ENCODE results near the gene NTRK3.

The NTRK3 gene

DNA sequence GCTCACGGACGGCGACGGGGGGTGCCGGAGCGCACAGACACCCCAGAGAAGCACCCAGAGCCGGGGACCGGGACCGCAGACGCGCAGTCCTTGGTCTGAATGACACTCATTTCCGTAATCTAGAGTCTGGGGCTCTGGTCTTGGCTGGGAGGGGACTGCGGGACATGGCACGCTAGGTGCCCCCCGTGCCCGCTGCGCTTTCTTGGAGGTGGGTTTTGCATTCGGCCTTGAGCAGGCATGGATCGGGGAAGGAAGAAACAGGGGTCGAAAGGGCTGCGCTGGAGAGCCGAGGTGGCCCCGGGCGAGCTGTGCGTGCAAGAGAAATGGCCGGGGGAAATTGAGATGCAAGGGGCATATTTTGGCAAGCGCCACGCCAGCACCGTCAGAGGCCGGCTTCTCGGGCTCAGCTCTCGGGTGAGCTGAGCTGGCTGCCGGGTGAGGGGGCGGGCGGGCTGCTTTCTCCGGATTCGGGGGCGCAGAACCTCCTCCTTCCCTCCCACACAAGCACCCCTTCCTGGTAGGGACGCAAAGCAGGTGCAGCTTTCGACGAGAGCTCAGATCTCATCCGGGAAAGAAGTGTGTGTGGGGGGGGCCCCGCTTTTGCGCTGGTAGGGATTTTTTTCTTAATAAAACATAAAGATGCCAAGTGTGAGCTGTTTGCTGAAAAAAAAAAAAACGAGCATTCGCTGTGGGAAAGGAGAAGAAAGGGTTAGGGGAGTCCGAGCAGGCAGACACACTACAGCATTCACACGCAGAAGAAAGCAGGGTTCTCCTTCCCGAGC is 963 bp upstream of the NTRK3 start:
- DNase-seq (ENCODE audit: low spot score), result no peak

DNA sequence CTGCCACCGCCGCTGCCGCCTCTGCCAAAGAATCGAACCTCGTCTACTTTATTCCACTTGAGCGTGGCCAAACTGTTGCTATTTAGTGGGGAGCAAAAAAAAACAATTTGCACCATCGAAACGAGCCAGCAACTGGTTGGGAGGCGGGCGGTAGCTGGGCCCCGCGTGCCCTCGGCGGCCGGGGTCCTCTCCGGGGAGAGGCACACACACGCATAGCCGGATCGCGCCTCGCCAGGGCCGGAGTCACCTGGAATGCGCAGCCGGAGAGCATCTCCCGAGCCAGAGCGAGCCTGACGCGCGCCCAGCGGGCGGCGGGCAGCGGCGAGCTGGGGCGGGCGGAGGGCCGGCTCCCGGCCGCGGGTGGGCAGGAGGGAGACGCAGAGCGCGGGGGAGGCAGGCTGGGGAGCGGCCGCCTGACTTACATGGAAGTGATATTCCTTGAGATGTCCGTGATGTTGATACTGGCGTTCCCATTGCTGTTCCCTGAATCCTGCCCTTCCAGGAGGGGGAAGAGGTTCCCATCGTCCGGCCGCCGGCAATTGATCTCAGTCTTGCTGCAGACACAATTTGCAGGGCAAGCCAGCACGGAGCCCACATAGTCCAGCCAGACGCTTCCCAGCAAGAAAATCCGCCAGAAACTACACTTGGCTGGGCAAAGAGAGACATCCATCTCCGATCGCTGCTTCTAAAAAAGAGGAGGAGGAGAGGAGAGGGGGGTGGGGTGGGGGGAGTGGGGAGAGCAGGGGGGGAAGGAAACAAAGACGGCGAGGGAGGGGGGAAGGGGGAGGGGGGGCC is 858 bp downstream of the NTRK3 start:
- DNase-seq (ENCODE audit: low spot score), result no peak

DNA sequence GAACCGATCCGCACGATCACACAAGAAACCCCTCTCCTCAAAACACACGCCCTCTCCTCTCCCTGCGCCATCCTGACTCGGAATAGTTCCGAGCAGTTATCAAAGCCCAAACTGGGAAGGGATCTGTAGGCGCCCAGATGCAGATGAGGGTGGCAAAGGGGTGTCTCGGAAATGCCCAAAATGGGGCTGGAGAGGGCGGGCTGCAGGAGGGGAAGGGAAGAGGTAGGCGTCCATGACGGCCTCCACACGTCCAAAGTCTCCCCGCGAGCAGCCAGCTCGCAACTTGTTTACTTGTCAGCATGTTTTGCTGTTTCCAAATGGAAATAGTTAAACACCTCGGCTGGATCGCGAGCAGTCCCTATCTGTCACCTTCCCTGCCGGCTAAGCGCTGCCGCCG is 1.5 kb downstream of the NTRK3 start:
- no peak for DNase-seq (ENCODE audit: low spot score)

DNA sequence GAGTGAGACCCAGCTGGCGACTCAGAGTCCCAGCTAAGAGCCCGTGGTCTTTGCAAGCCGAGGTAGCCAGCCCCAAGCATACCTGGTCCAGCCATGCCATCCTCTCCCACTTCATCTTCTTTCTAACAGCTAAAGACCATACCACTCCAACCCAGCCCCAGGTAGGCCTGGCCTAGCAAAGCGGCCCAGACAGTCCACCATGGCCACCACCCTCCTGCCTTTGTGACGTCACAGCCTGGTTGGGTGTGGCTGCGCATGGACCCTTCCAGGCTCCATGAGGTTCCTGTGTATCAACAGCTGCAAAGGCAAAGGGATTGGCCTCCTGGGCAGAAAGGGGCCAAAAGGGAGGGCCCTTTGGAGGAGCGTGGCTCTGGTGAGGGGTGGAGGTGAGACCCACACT is 4.1 kb downstream of the NTRK3 start:
- no peak for DNase-seq (ENCODE audit: low spot score)

DNA sequence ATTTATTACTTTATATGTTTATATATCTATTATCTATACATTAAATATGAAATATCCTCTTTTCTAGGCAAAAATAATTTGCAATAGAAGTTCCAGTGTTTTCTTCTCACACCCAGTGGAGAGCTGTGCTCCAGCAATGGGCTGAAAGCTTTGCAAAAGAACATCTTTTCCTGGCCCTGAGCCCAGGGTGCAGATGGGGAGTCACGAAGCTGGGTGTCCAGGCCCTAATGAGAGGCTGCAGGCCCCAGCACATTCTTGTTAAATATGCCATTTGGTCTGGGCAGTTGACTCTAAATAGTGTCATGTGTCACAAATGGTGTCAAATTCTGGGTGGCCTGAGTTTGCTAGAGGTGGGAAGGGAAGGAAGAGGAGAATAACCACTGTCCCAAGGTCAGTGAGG is 5.7 kb downstream of the NTRK3 start:
- DNase-seq (ENCODE audit: low spot score), result no peak

DNA sequence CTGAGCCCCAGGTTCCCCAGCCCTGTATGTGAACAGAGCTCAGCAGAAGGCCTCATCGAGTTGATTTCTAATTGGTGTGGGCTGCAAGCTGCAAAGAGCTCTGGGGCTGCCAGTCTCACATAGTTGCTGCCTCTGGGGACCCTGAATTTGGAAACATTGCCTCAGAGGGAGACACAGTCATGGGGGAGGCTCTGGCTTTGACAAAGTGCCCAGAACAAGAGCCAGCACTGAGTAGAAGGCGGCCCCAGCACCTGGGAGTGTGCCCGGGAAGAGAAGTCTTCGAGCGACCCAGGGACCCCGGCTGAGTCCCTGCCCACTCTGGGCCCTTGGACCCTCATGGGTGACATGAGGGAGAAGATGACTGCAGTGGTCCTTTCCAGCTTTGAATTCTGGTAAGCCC is 7.3 kb downstream of the NTRK3 start:
- no peak for DNase-seq (ENCODE audit: low spot score)

DNA sequence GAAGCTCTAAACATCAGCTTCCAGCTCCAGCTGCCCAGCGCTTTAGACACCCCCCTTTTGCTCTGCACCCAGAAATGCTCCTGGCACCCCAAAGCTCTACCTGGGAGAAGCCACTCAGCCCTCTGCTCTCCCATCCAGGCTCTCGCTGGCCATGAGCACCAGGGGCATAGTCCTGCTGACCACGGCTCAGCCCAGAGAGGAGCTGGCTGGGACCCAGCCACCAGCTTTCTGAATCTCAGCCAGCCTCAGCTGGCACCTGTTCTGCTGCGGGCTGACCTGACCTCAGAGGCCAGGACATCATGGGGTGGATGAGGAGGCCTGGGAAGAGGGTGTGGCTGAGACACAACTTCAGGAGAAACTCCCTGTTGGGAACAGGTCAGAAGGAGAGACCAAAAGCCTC is 8.6 kb downstream of the NTRK3 start:
- DNase-seq (ENCODE audit: low spot score), result no peak

DNA sequence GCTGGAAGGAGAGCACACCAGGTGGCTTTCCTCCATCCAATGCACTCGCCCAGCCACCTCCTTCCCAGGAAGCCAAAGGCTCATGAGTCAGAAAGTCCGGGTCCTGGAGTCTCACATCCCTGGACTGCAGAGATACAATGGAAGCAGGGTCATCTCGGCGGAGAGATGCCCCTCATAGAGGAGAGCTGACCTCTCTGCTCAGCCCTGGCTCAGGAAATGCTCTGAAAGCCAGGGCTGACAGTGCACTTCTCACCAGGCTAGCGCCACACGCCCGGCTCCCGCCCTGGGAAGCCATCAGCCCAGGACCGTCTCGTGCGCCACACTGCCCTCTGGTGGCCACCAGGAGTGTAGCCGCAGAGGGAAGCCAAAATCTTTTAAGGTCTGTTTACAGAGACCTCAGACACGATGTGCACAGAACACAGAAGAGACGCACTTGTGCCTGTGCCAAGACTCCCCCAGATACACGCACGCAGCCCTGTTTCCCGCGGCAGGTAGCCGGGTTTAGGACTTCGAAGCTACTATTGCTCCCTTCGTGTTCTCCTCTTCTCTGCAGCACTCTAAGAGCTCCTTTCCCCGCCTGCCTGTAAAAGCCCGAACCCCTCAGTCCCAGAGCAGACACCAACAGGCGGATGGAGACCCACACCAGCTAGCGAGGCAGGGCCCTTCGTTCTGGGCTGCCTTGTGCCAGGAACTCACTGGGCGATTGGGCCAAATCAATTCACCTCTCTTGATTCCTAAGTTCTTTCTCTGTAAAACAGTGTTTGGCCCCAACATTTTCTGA is 9.7 kb downstream of the NTRK3 start:
- peak; percentile 87 for DNase-seq (ENCODE audit: low spot score)

DNA sequence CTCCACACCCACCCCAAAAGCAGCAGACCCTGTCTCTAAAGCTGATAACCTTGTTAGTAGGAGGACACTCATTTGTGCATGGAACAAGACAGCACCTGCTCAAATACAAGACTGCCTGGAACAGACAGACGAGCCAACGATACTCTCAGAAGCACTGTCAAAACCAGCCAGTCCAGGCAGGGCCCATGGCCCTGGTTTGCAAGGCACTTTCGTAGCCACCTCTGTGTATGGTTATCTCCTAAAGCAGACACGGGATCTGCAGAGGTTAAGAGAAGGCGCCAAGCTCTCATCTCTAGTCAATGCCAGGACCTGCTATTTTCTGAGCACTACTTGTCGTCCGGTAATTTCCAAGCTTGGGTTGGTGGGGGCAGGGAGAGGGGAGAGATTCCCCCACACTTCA is 10.5 kb downstream of the NTRK3 start:
- DNase-seq (ENCODE audit: low spot score), result no peak

DNA sequence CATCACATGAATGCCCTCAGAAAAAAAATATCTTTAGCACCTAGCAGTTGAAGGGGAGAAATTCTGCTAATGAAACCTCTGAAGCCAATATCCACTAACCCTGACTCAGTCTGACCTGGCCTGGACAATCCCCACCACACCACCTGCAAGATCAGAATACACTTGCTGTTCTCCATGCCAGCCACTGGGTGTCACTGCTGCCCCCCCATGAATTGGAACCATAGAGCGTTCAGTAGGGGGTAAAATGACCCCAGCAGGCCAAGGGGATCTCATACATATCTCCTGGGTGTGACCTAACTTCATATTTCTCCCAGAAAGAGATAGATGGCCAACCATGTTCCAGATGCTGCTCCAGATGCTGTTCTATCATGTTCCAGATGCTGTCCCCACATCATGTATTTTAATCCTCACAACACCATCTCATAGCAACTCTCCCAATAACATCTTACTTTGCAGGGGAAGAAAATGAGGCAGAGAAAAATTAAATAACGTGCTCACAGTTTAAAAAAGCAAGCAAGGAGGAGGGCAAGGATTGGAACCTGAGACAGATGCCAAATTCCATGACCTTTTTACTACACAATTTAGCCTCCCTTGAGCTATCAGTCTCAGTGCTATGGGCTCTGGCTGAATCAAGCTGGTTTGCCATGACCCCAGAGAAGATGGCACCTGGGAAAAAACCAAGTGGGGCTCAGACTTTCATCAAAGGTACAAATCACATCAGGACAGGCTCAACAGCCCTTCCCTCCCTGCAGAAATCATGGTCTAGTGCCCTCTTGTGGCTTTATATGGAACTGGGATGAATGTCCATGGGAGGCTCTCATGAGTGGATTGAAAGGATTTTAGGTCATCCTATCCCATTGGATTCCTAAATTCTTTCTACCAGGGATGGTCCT is 12.4 kb downstream of the NTRK3 start:
- DNase-seq (ENCODE audit: low spot score), result peak; percentile 64

DNA sequence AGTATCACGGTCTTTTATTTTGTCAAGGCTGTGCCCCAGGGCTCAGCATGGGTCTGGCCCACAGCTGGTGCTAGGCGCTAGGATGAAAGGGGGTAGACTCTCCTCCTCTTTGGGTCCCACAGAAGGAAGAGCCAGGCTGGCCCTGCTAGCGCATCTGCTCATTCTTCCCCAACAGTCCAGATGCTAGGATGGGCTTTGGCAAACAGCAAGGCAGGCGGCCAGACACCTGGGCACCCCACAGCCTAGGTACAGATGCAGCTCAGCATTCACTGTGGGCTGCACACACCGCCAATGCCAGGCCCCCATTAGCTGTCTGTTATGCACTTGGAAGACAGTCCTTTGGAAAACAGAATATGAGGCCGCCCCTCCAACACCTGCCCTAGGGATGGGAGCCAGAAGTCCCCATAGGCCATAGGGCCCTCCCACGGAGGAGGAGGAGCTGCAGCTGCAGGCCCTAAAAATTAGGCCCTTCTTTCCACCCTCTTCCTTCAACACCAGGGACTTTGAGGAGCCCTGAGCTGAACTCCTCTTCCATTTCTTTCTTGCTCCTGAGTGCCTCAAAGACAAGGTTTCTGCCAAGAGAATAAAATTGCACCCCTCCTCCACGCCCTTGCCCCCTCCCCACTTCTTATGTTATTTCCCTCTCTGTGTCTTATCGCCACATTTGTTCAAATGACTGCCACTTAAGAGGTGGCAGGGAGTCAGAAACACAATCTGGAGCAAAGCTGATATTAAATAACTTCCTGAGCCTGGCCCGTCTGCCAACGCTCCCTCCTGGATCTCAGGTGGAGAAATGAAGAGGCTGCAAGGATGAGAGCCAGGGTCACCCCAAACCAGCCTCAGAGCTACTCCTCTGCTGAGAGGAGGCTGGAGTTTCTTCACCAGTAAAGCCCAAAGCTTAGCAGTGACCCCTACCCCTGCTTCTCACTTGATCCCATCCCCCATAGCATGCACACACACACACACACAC is 13.7 kb downstream of the NTRK3 start:
- DNase-seq (ENCODE audit: low spot score), result no peak

DNA sequence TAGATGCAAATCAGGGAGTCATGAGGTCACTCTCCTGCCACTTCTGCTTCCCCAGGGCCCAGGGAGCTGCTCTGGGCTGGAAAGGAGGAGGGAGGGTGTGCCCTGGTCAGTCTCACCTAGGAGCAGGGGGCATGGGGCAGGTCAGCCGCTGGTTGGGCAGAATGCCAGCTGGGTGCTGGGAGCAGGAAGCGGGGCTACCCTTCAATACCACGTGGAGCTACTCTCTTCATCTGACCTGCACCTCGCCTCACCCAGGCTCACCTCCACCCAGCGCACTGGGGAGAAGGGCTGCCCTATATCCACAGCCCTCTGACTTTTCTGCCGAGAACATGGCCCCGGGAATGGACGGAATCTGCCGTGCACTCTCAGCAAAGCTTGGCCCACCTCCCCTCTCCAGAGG is 15.1 kb downstream of the NTRK3 start:
- DNase-seq (ENCODE audit: low spot score), result no peak

DNA sequence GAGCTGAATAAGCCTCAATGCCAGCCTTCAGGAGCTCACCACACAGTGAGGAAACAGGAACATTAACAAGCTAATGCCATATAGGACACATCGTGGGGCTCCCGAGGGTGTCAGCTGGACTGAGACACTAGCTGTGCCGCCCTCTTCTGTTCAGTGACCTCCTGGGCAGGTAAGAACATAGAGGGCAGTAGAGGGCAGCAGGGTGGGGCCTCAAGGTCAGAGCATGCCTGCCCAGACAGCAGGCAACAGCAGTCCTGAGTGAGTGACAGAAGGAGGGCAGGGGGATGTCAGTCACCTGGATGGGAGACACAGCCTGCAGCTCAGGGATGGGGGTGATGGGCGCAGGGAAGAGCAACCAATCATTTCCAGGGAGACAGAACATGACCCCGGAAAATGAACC is 15.5 kb downstream of the NTRK3 start:
- DNase-seq (ENCODE audit: low spot score), result no peak

DNA sequence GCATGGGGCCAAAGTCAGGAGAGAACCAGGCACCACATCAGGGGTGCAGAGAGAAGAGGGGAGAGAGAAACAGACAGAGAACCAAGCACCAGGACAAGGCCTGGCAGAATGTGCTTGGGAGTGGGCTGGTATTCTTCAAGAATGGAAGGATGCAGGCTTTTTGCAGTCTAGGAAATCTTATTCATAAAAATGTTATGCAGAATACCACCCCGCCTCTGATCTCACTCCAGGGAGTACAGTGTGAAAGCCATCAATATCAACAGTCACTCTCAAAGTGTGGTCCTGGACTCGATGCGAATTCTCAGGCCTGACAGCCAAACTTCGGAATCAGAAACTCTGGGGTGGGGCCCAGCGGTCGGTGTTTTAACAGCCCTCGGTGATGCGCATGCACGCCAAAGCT is 16.9 kb downstream of the NTRK3 start:
- DNase-seq (ENCODE audit: low spot score), result no peak

DNA sequence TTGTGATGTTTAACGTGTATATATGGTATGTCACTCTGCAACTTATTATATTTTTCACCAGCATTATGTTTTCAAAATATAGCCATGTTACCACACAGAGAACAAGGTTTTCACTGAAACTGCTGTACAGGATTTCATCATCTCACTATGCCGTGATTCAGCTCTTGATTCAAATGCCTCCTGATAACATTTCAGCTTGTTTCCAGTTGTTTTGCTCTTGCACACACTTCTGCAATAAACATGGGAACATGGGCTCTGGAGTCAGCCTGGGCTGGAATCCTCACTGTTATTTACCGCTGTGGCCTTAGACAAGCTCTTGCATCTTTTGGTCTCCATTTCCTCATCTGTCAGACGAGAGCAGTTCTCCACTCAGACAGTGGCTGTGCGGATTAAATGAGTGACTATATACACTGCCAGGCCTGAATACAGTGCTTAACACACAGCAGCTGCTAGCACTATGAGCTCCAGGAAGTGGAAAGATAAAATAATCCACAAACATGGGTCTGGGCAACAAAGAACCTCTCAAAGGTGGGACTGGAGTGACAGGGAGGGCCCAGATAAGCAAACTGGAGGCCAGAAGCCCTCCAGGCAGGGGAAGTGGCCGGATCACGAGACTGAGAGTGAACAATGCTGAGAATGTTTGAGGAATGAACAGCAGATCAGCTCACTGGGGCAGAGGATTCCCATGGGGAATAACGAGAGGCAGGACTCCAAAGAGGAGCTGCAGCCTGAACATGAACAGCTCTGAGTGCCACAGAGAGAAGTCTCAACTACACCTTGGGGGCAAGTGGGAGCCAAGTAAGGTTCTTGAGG is 17.7 kb downstream of the NTRK3 start:
- no peak for DNase-seq (ENCODE audit: low spot score)

DNA sequence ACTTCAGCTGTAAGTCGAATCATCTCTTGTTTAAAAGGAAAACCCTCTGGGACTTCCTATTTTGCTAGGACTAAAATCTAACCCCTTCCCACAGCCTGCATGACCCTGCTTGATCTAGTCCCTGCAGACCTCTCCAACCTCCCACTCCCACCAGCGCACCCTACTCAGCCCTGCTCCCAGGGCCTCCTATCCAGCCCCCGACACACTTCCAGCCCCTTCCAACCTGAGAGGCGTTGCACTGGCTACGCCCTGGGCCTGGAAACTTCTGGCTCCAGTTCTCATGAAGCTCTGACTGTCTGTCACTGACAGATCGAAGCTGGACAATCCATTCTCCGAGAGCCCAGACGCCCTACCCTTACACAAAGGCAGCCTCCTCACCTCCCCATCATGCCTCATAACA is 21.8 kb downstream of the NTRK3 start:
- DNase-seq (ENCODE audit: low spot score), result no peak

DNA sequence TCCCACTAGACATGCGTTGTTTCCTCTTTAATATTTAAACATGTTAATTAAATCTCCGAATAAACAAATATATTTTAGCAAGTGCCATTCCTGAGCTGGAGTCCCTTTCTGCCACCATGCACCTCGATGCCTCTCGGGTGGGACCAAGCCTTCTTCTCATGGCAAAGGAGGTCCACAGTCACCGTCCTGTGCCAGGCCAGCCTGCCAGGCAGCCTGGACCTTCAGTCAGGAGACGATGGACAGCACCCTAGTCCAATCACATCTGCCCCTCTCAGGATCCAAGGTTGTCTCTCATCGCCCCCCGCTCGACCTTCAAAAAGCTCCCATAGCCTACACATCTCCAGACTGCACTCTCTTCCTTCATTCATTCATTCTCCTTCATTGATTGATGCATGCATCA is 22.6 kb downstream of the NTRK3 start:
- DNase-seq (ENCODE audit: low spot score), result no peak

DNA sequence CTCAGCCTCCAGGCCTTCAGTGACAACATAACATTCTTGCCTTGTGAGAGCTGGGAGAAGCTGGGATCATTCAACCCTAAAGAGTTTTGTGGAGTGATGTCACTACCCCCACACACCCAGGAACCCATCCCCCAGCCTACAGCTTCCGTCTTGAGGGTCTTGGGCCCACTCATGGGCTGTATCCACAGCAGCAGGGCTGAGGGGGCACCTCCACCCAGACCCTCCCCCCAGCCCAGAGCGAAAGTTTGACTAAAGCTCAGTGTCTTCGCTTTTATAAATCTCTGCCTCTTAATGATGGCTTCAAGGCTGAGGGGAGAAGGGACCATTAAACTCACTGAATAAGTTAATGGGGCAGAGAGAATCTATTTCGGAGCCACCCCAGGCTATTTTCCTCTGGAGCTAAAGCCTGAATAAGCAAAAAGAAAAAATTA is 23.8 kb downstream of the NTRK3 start:
- DNase-seq (ENCODE audit: low spot score), result no peak

DNA sequence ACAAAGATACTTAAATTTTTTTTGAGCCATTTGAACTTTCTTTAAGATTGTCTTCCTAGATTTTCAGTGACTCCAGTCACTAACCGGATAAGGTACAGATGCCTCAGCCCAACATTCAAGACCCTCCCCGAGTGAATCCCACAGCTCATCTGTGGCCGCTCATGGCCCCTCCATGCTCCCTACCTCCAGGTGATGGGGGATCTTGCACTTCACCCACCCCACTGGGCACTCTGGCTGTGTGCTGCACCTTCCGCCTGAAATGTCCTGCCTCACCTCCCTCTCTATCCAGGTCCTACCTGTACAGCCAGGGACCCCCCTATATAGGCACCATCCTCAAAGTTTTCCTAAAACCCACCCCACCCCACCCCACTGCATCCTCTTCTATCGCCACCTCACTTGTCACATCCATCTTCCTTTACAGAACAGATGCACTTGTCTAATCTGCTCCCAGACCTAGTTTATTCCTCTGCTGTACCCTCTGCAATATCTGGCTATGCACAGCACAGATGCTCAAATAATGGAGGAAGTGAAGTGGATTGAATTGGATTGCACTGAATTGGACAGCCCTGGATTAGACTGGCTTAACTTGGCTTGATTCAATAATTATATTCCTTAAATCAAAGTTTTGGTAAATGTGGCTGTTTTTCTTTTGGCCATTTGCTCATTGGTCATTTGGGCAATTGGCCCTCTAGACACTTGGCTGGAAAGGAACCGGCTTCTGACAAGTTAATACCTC is 24.5 kb downstream of the NTRK3 start:
- DNase-seq (ENCODE audit: low spot score), result no peak

Measured in NAMALWA (cell line).